HEK293 (cell line): Measurements from ENCODE around the gene STARD10.

Source experiments
- CTCF ChIA-PET: fragments of 350-600 bp; formaldehyde crosslinking; extraction: SDS; loops from one replicate; lab custom pipeline; 2021; ENCODE audit warnings: antibody characterized with exemption; lab: Yijun Ruan, JAX
- POLR2A ChIA-PET: fragments of 300-600 bp; formaldehyde crosslinking; extraction: SDS; loops from one replicate; lab custom pipeline; 2020; ENCODE audit warnings: antibody characterized with exemption, inconsistent platforms; lab: Yijun Ruan, JAX
- H3K27ac ChIP-seq: fragments of 200-500 bp; sonication (Bioruptor generic); 2 replicates; pipeline ENCODE4 v1.5.1; 2014; ENCODE audit warnings: low read depth, low read length, control low read depth, inconsistent platforms; ENCODE audit errors: extremely low read depth
- H3K36me3 ChIP-seq, 2 experiments: fragments of 200-500 bp in 1 of 2; sonication (Bioruptor generic) in 1 of 2; 1 replicate in 1 of 2; 2 replicates in 1 of 2; pipeline ENCODE4 v1.5.1; 2014 to 2017; ENCODE audit warnings: inconsistent platforms in 2 of 2, low read length in 2 of 2; ENCODE audit not compliant: control insufficient read depth in 2 of 2, insufficient read depth in 1 of 2
- H3K4me1 ChIP-seq: fragments of 200-500 bp; sonication (Bioruptor generic); 2 replicates; pipeline ENCODE4 v1.5.1; 2014; ENCODE audit warnings: mild to moderate bottlenecking, low read length, inconsistent platforms; ENCODE audit not compliant: control insufficient read depth, insufficient read depth
- H3K4me3 ChIP-seq: 2 replicates; pipeline ENCODE4 v1.5.1; 2011; ENCODE audit warnings: low read depth, mild to moderate bottlenecking, control low read depth, low read length, moderate library complexity
- H3K9me3 ChIP-seq: fragments of 200-500 bp; sonication (Bioruptor generic); 2 replicates; pipeline ENCODE4 v1.5.1; 2014; ENCODE audit warnings: low read depth, low read length, inconsistent platforms; ENCODE audit not compliant: control insufficient read depth, insufficient read depth
- ELK4 ChIP-seq: IDR thresholded peaks from 2 replicates; pipeline ENCODE4 v1.6.1; 2011; ENCODE audit warnings: mild to moderate bottlenecking, low read depth, low read length, borderline replicate concordance
- GFI1B ChIP-seq: fragments of 450-650 bp; formaldehyde crosslinking; IDR thresholded peaks from 2 replicates; pipeline ENCODE4 v1.5.1; 2016; ENCODE audit warnings: missing biosample characterization, missing genetic modification characterization
- INSM2 ChIP-seq: fragments of 450-650 bp; formaldehyde crosslinking; IDR thresholded peaks from 2 replicates; pipeline ENCODE4 v1.5.1; 2016; ENCODE audit warnings: missing biosample characterization, missing genetic modification characterization
- KLF16 ChIP-seq: fragments of 450-650 bp; formaldehyde crosslinking; IDR thresholded peaks from 2 replicates; pipeline ENCODE4 v1.5.1; 2017; ENCODE audit warnings: missing biosample characterization, missing genetic modification characterization
- PRDM1 ChIP-seq: fragments of 450-650 bp; formaldehyde crosslinking; IDR thresholded peaks from 2 replicates; pipeline ENCODE4; 2016; ENCODE audit warnings: missing biosample characterization, missing genetic modification characterization
- SCRT2 ChIP-seq: fragments of 450-650 bp; formaldehyde crosslinking; IDR thresholded peaks from 2 replicates; pipeline ENCODE4 v1.5.1; 2016; ENCODE audit warnings: missing biosample characterization, missing genetic modification characterization
- ZNF26 ChIP-seq: fragments of 450-650 bp; formaldehyde crosslinking; IDR thresholded peaks from 2 replicates; pipeline ENCODE4 v1.5.1; 2016; ENCODE audit warnings: missing biosample characterization, missing genetic modification characterization
- ZNF398 ChIP-seq: fragments of 450-650 bp; formaldehyde crosslinking; IDR thresholded peaks from 2 replicates; pipeline ENCODE4 v1.5.1; 2017; ENCODE audit warnings: missing biosample characterization, missing genetic modification characterization
- ZNF488 ChIP-seq: fragments of 450-650 bp; formaldehyde crosslinking; IDR thresholded peaks from 2 replicates; pipeline ENCODE4 v1.5.1; 2016; ENCODE audit warnings: missing biosample characterization, missing genetic modification characterization
- ZNF544 ChIP-seq: fragments of 450-650 bp; formaldehyde crosslinking; IDR thresholded peaks from 2 replicates; pipeline ENCODE4 v1.5.0; 2017; ENCODE audit warnings: missing biosample characterization, missing genetic modification characterization
- ZNF548 ChIP-seq: fragments of 450-650 bp; formaldehyde crosslinking; IDR thresholded peaks from 2 replicates; pipeline ENCODE4 v1.5.1; 2016; ENCODE audit warnings: missing biosample characterization, missing genetic modification characterization
- ZNF558 ChIP-seq: fragments of 450-650 bp; formaldehyde crosslinking; IDR thresholded peaks from 2 replicates; pipeline ENCODE4 v1.5.1; 2016; ENCODE audit warnings: missing biosample characterization, missing genetic modification characterization
- ZNF768 ChIP-seq: fragments of 450-650 bp; formaldehyde crosslinking; IDR thresholded peaks from 2 replicates; pipeline ENCODE4 v1.5.1; 2018; ENCODE audit warnings: missing biosample characterization, mild to moderate bottlenecking, missing genetic modification characterization
- ZNF777 ChIP-seq: fragments of 450-650 bp; formaldehyde crosslinking; IDR thresholded peaks from 2 replicates; pipeline ENCODE4 v1.5.1; 2017; ENCODE audit warnings: missing biosample characterization, missing genetic modification characterization, borderline replicate concordance
- ZSCAN23 ChIP-seq: fragments of 450-650 bp; formaldehyde crosslinking; IDR thresholded peaks from 2 replicates; pipeline ENCODE4 v1.5.1; 2016; ENCODE audit warnings: missing biosample characterization, missing genetic modification characterization
- ZSCAN4 ChIP-seq: fragments of 450-650 bp; formaldehyde crosslinking; IDR thresholded peaks from 2 replicates; pipeline ENCODE4 v1.5.1; 2017; ENCODE audit warnings: missing biosample characterization, missing genetic modification characterization
- ZXDB ChIP-seq: fragments of 450-650 bp; formaldehyde crosslinking; IDR thresholded peaks from 2 replicates; pipeline ENCODE4 v1.5.1; 2016; ENCODE audit warnings: missing biosample characterization, missing genetic modification characterization

STARD10 gene

GRCh38 chr11:72726266-72727220 is 67.3 kb downstream of the STARD10 start:
- H3K4me1 ChIP-seq: no peaks in the 10 kb centered on the region
- no peaks in the 10 kb centered on the region for H3K9me3 ChIP-seq
- no peak overlapping the region for H3K27ac ChIP-seq
- H3K4me3 ChIP-seq: no peak overlapping the region
- peaks cover 0 to 23% of the 10 kb centered on the region in 2 experiments; a peak in 1 of 3 replicates for H3K36me3 ChIP-seq
- POLR2A ChIA-PET: interaction anchor here (0.6 kb wide), 1 partner anchor 70 kb away, joined by 5 read pairs; no protein-coding TSS in a partner anchor
- CTCF ChIA-PET: interaction anchor here (0.5 to 5.9 kb wide), 10 partner anchors 9 to 569 kb away, joined by 3 to 57 read pairs (median 6); partner anchors contain the start of gene STARD10
- TF ChIP-seq ZXDB (tag by site-specific recombination) (no peak), ZNF544 (tag by site-specific recombination) (no peak), SCRT2 (no peak), ELK4 (no peak), ZNF558 (no peak), PRDM1 (no peak), GFI1B (tag by site-specific recombination) (no peak), KLF16 (tag by site-specific recombination) (no peak), ZSCAN23 (no peak), ZNF398 (tag by site-specific recombination) (no peak), ZNF26 (tag by site-specific recombination) (no peak), ZSCAN4 (tag by site-specific recombination) (no peak), INSM2 (no peak), ZNF768 (tag by site-specific recombination) (no peak), ZNF777 (no peak), ZNF548 (tag by site-specific recombination) (no peak), ZNF488 (tag by site-specific recombination) (no peak)
